Measurements from ENCODE around the gene RNF220.
A peak's percentile ranks its signal among the peaks of the same experiment; 100 is the strongest.

The RNF220 gene

GRCh38 chr1:44407430-44408211 lies 2.6 kb downstream of the RNF220 start:
- H3K4me3 ChIP-seq (ENCODE audit: low read depth, low read length) = no peak overlapping the region
- no peak for TF ChIP-seq CTCF (conservative IDR thresholded peaks at IDR 0.05; ENCODE audit: low read depth, low read length)
- no peak for DNase-seq (ENCODE audit: low read depth)

- H3K4me3 ChIP-seq (ENCODE audit: low read depth, low read length) = no peak overlapping the region
- DNase-seq (ENCODE audit: low read depth) = no peak
- TF ChIP-seq CTCF (conservative IDR thresholded peaks at IDR 0.05; ENCODE audit: low read depth, low read length) = no peak
Observed at GRCh38 chr1:44408212-44408582, 3.1 kb downstream of the RNF220 start.

- no peak for TF ChIP-seq CTCF (conservative IDR thresholded peaks at IDR 0.05; ENCODE audit: low read depth, low read length)
- no peak overlapping the region for H3K4me3 ChIP-seq (ENCODE audit: low read depth, low read length)
Observed at GRCh38 chr1:44408632-44409602, 3.9 kb downstream of the RNF220 start.

GRCh38 chr1:44409757-44410156 lies 4.7 kb downstream of the RNF220 start:
- no peak for TF ChIP-seq CTCF (conservative IDR thresholded peaks at IDR 0.05; ENCODE audit: low read depth, low read length)
- no peak for DNase-seq (ENCODE audit: low read depth)
- H3K4me3 ChIP-seq (ENCODE audit: low read depth, low read length) = no peak overlapping the region

More at GRCh38 chr1:44408632-44409602, 3.9 kb downstream of the RNF220 start:
- DNase-seq (ENCODE audit: low read depth) = peak; percentile 10

- DNase-seq (ENCODE audit: low read depth) = no peak
- no peak for TF ChIP-seq CTCF (conservative IDR thresholded peaks at IDR 0.05; ENCODE audit: low read depth, low read length)
- H3K4me3 ChIP-seq (ENCODE audit: low read depth, low read length) = no peak overlapping the region
Observed at GRCh38 chr1:44411861-44412260, 6.8 kb downstream of the RNF220 start.

- DNase-seq (ENCODE audit: low read depth) = no peak
- no peak for TF ChIP-seq CTCF (conservative IDR thresholded peaks at IDR 0.05; ENCODE audit: low read depth, low read length)
- H3K4me3 ChIP-seq (ENCODE audit: low read depth, low read length) = no peak overlapping the region
Observed at GRCh38 chr1:44412601-44413000, 7.5 kb downstream of the RNF220 start.

Measured in choroid plexus epithelial cell (primary cell).